HG03521 (cell line): Measurements from ENCODE around the gene GALNT17.

Source experiments
- ATAC-seq: cut with Tn5 transposase; IDR thresholded peaks from one replicate; pipeline ENCODE4 v1.9.1; 2021; ENCODE audit warnings: mild to moderate bottlenecking, moderate library complexity; ENCODE audit not compliant: unreplicated experiment

Gene GALNT17

DNA sequence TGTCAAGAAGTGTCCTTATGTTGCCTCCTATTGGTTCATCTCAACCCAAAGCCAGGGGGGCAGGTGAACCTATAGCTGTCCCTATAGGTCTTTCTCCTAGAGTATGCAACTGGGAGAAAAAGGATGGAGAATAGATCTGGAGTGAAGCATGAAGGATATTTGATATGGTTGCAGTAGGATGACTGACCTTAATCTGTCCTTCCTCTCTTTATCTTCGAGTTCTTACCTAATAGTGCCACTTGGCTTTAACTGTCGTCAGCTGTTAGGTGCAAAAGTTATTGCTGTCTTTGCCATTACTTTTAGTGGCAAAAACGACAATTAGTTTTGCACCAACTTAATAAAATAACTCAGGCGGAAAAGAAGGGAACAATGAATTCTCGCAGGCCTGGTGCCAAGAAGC, 196.0 kb downstream of the GALNT17 start:
- ATAC-seq: no peak

DNA sequence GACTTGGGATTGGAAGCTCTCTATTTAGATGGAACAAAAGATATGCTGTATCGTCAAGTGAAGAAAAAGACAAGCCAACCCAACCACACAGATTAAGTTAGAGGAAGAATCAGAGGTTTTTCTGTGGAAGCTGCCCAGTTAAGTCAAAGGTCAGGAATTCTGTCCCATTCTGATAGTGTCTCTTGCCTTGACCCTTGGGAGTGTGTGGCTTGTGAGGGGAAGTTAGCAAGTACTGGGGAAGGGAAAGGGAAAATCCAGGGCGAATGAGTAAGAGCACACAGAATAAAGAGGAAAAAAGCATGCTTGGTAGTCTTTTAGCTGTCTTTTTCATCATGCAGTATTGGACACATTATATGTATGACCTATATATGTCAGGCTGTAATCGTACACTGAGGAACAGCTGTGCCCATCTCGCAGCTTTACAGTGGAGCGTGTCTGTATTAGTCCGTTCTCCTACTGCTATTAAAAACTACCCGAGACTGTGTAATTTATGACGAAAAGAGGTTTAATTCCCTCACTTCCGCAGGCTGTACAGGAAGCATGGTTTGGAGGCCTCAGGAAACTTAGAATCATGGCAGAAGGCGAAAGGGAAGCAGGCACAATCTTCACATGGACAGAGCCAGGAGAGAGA, 197.2 kb downstream of the GALNT17 start:
- no peak for ATAC-seq

DNA sequence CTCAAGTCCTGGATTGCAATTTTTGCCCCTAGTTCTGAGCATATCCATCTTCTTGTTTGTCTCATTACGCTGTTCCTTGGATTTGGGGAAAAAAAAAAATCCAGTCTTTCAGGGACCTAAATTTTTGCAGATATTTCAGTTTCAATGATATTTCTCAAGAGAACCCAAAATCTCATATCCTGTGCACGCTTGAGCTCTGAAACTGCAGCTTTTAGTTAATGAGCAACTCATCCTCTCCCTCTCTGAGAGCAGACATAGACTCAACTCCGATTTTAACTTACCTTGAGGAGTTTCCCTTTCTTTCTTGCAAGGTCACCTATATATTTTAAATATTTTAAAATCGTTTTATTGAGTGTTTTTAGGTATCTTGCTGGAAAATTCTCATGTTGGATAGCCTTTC, 200.3 kb downstream of the GALNT17 start:
- no peak for ATAC-seq

DNA sequence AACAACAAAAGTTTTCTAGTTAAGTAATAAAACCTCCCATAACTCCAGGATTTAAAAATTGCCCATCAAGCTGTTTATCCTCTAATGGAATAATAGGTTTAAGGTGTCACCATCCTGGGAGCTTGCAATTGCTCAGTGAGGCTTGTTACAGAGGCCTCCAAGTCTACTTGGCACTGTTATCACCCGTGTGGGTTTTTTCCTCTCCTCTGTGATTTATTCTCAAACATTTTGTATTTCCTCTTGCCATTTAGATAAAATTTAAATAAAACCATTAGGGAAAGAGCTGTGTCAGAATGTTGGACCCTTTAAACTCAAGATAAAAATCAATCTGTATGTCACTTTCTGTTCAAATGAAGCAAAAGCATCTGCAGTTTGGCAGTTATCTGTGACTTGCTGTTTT, 202.6 kb downstream of the GALNT17 start:
- no peak for ATAC-seq

DNA sequence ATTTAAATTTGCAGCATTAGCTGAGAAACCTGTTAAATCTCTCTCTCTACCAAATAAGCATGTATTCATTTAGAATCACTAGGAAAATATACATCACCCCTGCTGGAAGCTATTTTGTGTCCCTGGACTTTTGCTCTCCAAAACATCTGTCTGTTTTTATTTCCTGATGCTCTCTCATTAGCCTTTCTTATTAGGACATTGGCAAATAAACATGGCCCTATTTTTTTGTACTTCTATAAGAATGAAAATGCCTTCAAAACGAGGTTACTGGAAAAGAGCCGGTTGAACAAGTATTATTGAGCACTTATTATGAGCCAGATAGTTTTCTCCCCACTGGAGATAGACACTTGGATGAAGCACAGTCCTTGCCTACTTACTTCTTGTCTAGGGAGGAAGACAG, 206.9 kb downstream of the GALNT17 start:
- ATAC-seq: no peak

DNA sequence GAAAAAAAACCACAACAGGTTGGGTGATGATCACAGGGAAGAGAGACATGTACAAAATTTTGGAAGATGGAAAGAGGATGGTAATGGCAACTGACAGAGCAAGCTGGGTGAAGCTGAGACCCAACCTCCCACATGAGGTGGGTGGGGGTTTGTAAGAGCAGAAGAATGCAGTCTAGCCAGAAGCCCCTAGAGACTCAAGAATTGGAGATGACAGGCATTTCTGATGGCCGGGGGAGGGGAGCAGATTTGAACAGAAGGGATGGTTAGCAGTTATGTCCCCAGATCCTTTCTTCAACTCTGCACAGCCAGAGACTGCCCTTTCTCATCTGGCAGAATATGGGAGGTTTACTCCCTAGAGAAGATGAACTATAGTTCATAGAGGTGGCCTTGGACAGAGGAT, 208.0 kb downstream of the GALNT17 start:
- no peak for ATAC-seq

DNA sequence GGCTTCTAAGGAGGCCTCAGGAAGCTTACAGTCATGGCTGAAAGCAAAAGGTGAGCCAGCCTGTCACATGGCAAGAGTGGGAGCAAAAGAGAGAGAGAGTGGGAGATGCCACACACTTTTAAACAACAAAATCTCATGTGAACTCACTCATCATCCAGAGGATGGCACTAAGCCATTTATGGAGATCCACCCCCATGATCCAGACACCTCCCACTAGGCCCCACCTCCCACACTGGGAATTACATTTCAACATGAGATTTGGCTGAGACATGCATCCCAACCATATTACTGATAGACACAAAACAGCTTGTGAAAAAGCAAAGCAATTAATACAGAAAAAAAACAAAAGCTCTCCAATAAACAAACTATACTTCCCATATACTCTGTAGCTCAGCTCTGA, 210.3 kb downstream of the GALNT17 start:
- no peak for ATAC-seq

DNA sequence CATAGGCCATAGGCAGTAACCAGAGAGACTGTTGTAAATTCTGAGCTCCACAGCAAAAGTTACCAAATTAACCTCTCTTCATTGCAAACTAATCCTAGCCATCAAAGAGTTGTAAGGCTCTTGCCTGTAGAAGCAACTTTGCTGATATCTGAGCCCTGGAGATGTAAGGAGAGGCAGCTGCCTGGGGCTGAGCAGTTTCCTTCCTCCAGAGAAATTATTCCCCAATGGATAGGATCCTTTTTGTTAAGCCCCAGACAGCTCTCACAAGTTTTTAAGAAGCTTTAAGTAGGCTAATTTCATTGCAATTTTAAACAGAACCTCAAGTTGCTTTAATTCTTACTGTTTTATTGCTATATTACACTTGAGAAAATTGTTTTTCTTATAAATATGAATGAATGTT, 211.1 kb downstream of the GALNT17 start:
- no peak for ATAC-seq

DNA sequence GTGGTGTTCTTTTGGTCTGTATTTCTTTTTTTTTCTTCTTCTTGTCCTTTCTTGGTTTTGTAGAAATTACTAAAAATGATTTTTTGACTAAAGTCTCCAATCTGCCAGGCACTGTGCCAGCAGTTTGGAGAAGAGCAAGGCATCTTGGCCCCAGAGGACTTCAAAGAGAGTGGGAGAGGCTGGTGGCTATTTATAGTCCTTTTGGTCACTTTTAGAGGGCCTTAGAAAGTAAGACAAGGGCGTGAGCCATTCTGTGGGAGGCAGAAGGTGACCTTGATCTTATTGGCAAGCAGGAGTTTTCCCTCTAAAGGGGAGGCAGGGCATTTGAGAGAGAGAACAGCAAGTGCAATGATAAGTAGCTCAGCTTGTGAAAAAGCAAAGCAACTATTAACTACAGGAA, 211.9 kb downstream of the GALNT17 start:
- ATAC-seq: no peak

DNA sequence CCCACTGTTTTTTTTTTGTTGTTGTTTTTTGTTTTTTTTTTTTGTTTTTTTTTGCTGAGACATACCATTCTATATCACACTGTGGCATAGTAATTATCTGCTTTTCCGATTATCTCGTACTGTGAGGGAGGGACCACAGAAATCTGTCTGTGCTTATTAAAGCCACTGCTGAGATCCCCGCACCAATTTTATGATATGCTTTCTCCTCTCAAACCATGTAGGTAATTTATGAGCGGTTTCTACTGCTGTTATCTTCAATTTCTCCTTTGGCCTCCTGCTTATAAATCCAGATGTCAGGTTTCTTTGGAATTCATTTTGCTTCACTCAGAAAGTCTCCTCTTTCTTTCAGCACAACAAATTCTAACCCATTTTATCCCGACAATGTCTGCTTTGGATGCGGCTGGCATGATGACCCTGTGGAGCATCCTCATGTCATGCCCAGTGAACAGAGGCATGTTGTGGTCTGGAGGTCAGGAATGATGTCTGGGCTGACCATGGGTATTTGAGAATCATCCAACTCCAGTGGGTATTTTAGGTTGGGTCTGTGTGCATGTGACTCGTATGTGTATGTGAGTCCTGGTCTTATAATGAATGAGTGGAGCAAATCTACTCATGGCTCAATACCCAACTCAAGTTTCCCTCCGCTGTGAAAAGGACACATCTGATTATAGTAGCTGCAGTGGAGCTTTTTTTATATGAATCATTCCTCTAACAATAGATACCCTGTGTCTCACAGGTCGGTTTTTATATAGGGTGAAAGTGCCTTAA, 213.4 kb downstream of the GALNT17 start:
- no peak for ATAC-seq

DNA sequence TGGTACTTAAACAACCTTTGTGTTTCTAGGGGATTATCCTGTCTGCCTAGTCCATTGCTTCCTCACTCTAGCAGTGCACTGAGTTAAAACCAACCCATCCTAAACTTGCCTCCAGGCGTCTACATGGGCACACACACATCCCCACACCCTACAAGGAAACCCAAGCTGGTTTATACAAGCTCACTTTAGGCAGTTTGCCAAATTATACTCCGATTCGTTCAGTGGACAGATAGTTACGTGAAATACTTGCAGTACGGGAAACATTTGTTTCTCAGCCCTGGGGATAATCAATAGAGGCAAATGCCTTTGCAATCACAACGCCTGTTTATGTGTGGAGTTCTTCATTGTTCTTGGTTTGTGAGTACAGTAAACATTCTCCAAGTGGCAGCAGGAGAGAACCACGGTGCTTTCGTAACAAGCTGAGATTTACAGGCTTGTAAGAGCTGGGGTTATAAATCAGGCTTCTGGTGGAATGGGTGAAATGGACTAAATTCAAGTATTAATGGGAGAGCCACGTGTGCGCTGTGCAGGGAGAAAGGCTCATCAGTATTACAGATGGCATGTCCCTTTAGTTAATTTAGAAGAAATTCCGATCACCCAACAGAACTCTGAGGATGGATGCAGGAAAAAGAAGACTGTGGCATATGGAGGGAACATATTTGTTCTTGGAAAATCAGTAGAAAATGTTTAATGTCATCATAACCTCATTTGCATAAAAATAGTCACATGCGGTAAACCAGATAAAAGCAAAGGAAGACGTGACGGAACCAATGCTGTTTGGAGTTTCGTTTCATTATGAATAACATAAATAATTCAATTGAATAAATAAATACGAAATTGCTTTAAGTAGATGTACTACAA, 217.1 kb downstream of the GALNT17 start:
- ATAC-seq: no peak

DNA sequence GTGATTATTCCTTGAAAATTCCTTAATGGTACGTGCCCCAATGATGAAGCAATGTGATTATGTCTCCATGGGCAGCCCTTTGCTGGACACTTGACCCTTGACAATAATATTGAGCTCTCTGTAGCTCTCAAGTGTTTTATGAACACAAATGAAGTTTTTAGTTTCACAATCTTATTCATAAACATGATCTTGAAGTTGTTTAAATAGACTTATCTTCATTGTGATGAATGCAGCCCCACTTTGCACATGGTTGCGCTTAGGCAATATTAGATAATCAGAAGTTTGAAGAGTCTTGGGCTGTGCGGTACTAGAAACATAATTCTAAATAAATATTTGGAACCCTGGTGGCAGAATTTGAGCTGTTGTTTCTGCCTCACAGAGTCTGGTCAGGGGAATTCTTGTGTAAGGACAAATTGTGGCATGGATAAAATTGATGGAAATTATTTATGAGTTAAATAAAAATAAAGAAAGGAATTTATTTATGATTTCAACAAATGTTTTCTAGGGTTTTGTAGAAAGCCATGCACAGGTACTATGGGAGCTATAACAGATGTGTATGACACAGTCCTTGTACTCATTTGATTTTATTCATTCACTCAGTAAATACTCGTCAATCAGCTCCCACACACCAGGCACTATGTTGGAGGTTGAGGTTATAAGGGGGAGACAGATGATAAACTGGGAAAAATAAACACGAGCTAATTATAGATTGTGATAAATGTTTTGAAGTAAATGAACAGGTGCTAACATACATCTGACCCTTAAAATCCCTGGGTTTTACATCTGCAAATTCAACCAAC, 217.9 kb downstream of the GALNT17 start:
- ATAC-seq: no peak

DNA sequence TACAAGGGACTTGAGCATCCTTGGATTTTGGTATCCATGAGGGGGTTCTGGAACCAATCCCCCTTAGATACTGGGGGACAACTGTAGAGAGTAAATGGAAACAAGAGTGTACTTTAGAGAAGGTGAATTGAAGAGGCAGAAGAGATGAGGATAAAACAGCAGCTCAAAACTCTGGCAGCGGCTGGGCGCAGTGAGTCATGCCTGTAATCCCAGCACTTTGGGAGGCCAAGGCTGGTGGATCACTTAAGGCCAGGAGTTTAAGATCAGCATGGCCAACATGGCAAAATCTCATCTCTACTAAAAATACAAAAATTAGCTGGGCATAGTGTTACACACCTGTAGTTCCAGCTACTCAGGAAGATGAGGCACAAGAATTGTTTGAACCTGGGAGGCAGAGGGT, 218.7 kb downstream of the GALNT17 start:
- no peak for ATAC-seq

DNA sequence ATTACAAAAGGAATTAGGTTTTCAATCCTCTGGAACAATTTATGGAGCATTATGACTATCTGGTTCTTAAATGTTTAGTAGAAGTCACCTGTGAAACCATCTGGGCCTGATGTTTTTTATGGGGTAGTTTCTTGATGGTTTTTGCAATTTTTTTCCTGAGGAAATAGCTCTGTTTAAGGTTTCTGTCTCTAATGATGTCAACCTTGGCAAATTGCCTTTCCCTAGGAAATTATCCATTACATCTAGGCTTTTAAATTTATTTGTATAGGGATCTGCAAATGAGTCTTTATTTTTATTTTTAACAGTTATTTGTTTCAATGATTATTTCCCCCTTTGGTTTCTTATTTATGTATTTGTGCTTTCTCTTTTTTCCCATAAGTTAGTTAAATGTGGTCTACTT, 222.8 kb downstream of the GALNT17 start:
- no peak for ATAC-seq

DNA sequence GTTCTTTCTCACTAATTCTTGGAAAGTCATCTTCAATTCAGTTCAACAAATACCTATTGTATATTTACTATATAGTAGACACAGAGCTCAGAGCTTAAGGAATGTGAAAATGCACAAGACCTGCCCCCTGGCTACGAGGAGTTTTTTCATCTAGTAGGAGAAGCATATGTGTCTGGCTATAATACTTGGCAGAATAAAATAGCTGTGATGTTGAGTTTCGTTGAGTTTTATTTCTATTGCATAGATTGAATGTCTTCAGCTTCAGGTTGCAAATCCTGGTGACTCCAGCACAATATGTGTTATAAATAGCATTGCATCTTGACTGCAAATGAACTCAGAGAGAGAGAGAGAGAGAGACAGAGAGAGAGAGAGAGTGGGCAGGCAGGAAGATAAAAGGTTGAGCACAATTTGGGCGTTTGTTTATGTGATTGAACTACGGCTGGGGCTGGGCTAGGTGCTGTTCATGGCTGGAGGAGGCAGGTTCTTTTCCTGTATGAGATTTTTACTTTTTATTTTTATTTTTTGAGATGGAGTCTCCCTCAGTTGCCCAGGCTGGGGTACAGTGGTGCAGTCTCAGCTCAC, 229.6 kb downstream of the GALNT17 start:
- no peak for ATAC-seq

DNA sequence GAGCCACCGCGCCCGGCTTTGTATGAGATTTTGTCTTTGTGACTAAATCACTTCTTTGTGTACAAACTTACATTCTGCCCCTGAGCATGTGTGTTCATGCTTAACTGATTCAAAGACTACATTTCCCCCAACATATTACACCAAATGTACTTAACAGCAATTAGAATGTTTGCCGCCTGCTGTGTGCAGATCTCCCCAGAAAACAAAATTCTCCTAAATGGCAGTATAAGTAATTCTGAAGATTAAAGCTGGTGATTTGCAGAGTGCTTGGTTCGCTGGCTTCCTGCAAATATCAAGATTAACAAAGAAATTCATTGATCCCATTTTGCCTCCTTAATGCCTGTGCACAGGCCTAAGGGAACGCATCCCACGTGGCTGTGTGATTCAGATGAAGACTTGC, 230.3 kb downstream of the GALNT17 start:
- no peak for ATAC-seq

DNA sequence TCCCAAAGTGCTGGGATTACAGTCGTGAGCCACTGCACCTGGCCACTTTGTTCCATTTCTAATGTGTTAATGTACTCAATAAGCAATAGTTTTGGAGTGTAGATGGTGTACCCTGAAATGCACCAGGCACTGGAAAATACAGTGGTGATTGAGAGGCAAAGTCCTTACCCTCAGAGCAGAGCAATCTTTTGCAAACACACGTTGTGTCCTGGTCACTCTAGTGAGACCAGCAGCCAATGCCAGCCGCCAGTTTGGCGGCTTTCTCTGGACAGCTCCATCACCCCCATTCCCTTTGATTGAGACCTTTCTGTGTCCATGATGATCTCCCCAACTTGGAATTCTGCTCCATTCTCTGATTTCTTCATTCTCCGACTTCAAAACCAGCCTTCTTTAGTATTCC, 231.3 kb downstream of the GALNT17 start:
- ATAC-seq: no peak

DNA sequence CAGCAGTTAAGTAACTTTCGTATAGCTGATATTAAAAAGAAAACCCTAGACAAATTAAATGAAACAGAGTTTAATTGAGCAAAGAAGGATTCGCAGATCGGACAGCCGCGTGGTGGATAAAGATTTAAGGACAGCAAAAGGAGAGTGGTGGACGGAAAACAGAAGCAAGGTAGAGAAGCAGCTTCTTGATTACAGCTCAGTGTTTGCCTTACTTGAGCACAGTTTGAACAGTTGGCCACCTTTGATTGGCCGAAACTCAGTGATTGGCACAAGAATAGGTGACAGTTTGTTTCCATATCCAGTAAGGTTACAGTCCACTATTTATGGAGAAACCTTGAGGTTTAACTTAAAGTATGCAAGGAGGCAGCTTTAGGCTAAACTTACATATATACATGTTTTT, 231.7 kb downstream of the GALNT17 start:
- no peak for ATAC-seq

DNA sequence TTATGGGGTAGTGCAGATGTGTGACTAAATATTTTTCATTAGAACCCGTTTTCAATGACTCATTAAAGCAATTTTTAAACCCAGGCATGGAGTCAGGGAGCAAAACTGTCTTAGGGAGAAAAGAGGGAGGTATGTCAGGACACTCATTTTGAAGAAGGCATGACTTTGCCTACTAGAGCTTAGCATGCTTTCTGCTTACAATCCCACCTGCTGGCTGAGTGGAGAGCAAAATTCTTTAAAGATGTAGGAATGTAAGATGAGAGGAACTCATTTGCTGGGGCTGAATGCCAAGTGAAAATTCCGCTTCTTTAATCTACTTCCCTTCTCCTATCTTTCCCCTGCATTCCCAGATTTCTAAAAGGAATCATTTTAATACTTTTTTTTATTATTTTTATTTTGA, 232.6 kb downstream of the GALNT17 start:
- no peak for ATAC-seq

DNA sequence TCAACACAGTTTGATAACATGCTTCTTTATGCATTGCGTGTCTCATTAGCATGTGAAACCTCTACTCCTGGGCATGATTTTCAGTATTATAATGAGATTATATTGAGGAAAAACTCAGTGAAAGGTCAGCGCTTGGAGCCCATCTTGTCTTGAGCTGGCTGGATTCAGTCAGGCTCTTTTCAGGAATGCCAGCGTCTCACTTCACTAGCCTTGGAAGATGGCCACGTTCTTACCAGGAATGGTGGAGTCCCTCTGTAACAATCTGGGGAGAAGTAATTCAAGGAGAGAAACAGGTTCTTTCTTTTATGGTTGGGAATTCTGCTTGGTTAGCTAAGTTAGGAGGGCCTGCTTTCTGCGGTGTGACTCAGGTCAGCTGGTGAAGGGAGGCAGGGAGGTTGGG, 241.0 kb downstream of the GALNT17 start:
- no peak for ATAC-seq

DNA sequence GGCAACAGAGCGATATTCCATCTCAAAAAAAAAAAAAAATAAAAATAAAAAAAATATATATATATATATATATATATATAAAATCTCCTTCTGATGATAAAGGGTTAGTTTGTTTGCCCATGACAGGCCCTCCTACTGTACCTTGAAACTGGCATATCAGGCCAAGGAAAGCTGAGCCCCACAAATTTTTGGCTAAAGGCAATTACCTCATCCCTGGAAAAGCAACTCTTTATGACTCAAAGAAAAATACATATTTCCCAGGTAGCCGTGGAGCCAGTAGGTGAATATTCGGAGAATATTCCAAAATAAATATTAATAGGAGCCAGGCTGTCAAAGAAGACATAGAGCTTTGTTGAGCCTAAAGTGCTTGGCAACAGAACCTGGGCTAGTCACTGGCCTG, 245.1 kb downstream of the GALNT17 start:
- ATAC-seq: no peak
